Amygdala (tissue), 56 donors: ENCODE data around the gene ARFGAP3.
A peak's percentile ranks its signal among the peaks of the same experiment; 100 is the strongest.

Source experiments
- DNase-seq, 56 donors: peaks; one replicate each; lab custom pipeline; 2025; lab: John Stamatoyannopoulos, UW

Gene ARFGAP3

GRCh38 chr22:42885446-42885845 is 28.4 kb upstream of the ARFGAP3 start:
- DNase-seq, result no peak

DNA sequence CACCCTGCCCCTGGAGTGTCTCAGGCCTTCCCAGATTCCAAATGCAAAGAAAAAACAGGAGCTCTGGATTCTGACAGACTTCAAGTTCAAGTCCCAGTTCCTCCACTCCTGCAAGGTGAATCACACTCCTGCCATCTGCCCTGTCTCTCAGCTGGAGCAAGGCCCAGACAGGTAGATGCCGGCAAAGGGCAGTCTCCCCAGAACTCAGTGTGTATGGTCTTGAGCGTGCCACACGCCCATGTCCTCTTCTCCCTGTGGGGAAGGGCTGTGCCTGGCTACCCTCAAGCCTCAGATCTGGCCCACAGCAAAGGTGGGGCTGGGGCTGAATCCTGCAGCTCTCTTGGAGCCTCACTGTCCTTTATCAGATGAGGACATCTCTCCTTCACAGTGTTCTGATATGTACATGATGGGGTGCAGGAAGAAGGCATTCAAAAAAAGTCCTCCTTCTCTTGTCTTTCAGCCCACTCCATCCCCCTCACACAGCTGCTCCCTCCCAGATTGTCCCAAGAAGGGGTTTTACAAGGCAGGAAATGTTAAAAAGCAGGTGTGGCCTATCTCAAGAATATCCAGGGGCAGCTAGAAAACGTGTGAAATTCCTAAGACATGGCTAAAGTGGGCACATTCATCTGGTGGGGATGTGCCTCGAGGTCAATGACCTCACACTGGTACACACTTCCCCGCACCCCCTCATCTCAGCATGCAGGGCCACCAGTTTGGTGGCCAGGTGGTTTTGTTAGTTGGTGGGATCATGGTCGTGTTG is 27.7 kb upstream of the ARFGAP3 start:
- DNase-seq, result no peak

- DNase-seq, result no peak
These were observed 26.9 kb upstream of the ARFGAP3 start for GRCh38 chr22:42883970-42884369.

DNA sequence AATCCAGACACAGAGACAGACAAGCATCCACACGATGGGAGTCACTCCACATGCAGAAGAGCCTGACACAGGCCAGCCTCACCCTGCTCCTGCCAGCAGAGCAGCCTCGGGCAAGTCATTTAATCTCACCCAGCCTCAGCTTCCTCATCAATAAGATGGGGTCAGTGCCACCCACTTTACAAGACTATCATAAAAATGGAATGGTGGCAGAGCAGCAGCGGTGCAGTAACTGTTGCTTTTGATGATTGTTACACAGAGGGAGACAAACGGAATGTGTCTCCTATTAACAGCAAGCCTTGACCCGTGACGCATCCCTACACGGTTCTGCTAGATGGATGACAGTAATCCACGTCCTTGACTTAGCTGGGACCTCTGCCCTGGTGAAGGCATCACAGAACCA is 26.0 kb upstream of the ARFGAP3 start:
- no peak for DNase-seq

DNA sequence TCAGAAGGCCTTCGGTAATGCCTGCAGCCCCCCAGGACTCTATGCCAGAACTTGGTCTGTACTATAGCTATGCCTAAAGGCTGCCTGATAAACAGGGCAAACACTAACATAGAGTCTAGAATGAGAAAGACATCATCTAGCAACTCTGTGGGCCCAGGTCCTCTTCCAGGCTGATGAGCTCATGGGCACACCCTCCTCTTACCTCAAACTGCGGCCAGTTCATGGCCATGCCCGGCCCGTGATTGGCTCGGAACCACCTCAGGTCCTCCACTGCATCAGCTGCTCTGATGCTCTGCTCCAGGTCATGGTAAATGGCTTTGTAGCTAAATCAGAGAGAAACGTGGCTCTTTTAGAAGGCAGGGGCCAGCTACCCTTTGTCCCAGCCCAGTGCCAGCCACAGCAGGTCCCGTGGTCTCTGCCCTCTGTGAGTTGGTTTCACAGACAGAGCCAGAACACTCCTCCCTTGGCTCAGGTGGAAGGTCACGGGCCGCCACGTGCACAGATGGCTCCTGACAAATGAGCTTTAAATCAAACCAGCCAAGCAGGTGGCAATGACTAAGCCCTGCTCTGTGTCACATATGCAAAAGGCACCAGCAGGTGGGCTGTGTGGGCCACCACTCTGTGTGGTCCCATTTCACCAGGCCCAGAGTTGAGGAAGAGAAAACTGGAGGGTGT is 25.0 kb upstream of the ARFGAP3 start:
- no peak for DNase-seq

DNA sequence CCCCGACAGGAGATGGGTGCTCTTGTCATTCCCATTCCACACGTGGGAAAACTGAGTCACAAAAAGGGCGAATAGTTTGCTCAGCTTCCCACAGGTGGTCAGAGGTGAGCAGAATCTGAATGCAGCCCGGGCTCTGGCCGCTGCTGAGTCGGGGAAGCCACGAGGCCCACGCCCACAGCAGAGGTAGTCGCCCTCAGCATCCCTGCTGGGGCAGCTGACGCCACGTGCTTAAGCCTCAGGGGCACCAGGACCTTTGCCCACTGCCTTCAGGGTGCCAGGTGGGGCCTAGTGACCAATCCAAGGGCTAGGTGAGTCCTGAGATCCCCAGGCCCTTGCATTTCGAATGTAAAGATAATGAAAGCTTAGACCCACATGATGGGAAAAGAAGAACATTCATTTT is 24.2 kb upstream of the ARFGAP3 start:
- DNase-seq, result no peak

- DNase-seq, result no peak
These were observed 23.7 kb upstream of the ARFGAP3 start for GRCh38 chr22:42880815-42881214.

DNA sequence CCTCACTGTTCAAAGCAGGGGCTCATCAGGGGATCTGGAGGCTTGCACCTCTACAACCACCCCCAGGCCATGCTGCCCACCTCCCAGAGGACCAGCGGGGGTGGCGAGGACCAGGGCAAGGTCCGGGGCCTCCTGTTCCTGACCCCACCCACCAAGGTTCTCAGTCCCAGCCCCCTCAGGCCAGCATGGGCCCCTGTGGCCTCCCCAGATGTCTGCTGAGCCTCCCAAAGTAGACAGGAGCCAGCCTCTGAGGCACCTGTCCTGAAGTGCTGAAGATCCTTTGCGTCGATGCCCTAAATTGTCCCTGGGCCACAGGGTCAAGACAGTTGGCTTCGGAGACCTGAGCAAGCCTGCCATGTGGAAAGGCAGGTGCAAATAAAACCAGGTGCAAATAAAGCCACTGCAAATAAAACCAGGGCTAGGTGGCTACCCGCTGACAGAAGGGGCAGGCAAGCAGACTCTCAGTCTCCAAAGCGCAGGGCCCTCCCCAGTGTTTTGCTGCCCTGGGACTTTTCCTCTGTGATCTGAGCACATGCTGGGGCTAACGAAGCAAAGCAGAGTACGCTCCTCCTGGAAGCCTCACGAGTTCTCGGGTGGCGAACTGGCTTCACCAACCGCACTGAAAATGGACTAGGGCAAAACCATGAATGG is 22.4 kb upstream of the ARFGAP3 start:
- DNase-seq, result no peak

- no peak for DNase-seq
These were observed 21.7 kb upstream of the ARFGAP3 start for GRCh38 chr22:42878561-42879305.

- no peak for DNase-seq
These were observed 20.7 kb upstream of the ARFGAP3 start for GRCh38 chr22:42877597-42878340.

DNA sequence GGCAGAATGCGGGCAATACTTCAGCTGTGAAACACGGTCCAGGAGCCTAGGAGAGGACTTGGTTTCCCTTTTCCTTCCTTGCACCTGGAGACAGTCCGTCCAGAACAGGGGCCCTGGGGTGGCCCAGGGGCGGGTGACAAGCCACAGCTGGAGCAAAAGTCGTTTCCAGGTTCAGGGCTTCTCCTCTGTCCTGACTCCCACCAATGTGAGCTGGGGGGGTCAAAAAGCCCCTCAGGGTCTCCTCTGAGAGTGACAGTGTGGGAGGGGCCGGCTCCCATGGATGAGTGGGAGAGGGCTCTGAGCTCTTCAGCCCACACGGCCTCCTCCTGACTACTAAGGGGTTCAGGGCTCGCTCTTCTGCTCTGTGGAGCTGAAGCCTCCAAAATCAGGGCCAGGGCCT is 20.1 kb upstream of the ARFGAP3 start:
- DNase-seq, result no peak

GRCh38 chr22:42876041-42876440 is 19.0 kb upstream of the ARFGAP3 start:
- DNase-seq, result no peak

DNA sequence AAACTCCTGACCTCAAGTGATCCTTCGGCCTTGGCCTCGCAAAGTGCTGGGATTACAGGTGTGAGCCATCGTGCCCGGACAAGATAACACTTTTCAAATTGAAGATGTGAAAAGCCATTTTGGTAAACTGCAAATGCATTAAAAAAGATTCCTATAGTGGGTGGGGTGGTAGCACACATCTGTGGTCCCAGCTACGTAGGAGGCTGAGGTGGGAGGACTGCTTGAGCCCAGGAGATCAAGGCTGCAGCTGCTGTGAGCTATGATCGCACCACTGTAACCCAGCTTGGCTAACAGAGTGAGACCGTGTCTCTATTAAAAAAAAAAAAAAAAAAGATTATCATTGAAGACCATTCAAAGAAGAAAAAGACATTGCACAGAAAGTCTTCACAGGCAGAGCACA is 16.9 kb upstream of the ARFGAP3 start:
- no peak for DNase-seq

- DNase-seq, result no peak
These were observed 16.3 kb upstream of the ARFGAP3 start for GRCh38 chr22:42873356-42873755.

GRCh38 chr22:42872821-42873220 is 15.7 kb upstream of the ARFGAP3 start:
- DNase-seq, result no peak

GRCh38 chr22:42871146-42872050 is 14.3 kb upstream of the ARFGAP3 start:
- DNase-seq, result no peak

DNA sequence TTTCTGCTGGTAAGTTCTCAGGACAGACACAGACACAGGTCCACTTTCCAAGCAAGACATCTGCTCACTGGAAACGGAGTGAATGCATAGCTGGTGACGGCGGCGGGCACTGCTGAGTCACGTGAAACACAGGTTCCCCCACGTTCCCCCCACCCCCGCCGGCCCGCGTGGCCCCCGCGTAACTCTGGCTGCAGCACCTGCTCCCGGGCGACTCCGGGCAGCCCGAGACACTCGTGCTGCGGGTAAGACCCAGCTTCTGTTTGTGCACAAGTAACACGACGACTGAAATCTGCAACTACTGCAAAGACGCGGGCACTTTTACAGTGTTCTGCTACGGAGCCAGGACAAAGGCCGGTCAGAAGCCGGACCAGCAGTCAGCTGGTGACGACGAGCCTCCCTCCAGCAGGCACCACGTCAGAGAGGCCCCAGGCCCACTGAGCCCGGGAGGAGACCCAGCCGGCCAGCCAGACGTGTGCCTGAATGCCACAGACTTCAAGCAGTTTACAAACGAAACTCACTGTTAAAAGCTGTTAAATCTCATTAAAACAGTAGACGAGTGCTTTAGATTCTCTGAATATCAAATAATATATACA is 12.9 kb upstream of the ARFGAP3 start:
- peak in 2 of 56 donors; percentile 21 to 56 for DNase-seq

- DNase-seq, result no peak
These were observed 12.4 kb upstream of the ARFGAP3 start for GRCh38 chr22:42869463-42869862.

- DNase-seq, result peak in 30 of 56 donors; percentile 7 to 70 (median 30)
These were observed 11.7 kb upstream of the ARFGAP3 start for GRCh38 chr22:42868751-42869251.
